Right atrium auricular region (tissue), 2 donors: ENCODE results near the gene ARHGAP25. TPM values are rescaled to one million over a fixed set of nuclear protein-coding genes. Genes with fewer than 3 reads are reported as not detected.

Experiments used
- DNase-seq: peaks from one replicate; pipeline ENCODE4 v3.0.0-alpha.2; 2019; ENCODE audit warnings: low spot score
- H3K27ac ChIP-seq, 2 donors: fragments of 200-600 bp; sonication (generic); 1 replicate in 1 of 2; 2 replicates in 1 of 2; pipeline ENCODE4 v1.5.1; 2016 to 2019
- H3K27me3 ChIP-seq, 2 donors: fragments of 200-600 bp; sonication (generic); one replicate each; pipeline versions ENCODE4 v1.5.1 to v1.6.0; 2017 to 2019
- H3K36me3 ChIP-seq: fragments of 200-600 bp; sonication (generic); one replicate; pipeline ENCODE4 v1.5.1; 2016
- H3K4me1 ChIP-seq, 2 donors: fragments of 200-600 bp; sonication (generic); one replicate each; pipeline versions ENCODE4 v1.5.1 to v1.6.0; 2017 to 2019
- H3K4me3 ChIP-seq, 2 donors: fragments of 200-600 bp; sonication (generic); 1 replicate in 1 of 2; 2 replicates in 1 of 2; pipeline ENCODE4 v1.5.1; 2017 to 2019; ENCODE audit warnings: mild to moderate bottlenecking in 1 of 2, moderate library complexity in 1 of 2
- H3K9me3 ChIP-seq, 2 donors: fragments of 200-600 bp; sonication (generic); one replicate each; pipeline ENCODE4 v1.5.1; 2019
- total RNA-seq, 2 donors: library from RNA; depleted of rRNA; stranded (reverse); fragments of >200 nt; gene quantifications; one replicate each; pipeline ENCODE4 v1.1.0, GENCODE V29; 2016
- TF ChIP-seq, protein P1 (sequence below), 2 donors: fragments of 200-600 bp; sonication (generic); IDR thresholded peaks; one replicate each; pipeline ENCODE4 v1.5.1; 2019; ENCODE audit warnings: antibody characterized with exemption in 2 of 2

The ARHGAP25 gene
- total RNA-seq, 2 donors from 2014 or later, result 4.2 to 12.8 TPM

DNA sequence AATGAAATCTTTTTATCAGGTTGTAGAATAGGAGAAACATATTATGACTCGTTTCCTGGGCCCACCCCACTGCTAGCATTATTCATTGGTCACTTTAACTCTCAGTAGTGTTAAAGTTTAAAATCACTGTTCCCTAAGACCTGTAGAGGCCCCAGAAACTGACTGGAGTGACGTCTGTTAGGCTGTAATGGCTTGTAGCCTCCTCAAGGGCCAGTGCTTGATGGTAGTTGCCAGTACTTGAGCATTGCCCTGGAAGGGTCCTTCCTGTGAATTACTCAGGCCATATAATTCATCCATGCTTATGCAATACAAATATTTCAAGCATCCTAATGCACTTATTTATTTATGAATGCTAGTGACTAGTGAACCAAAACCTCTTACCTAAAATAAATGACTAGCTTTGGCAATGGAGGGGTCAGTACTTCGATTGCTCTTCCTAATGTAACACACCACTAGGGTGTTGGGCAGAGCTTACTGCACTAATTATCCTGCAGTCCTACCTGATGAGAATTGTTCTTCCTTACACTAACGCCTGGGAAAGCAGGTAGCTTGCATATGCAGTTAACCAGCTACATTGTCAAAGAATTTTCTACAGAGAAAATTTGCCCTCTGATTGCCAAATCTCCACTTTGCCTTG, 31.2 kb downstream of the ARHGAP25 start:
- H3K36me3 ChIP-seq, result no peaks in the 10 kb centered on the region
- TF ChIP-seq, protein P1, sequence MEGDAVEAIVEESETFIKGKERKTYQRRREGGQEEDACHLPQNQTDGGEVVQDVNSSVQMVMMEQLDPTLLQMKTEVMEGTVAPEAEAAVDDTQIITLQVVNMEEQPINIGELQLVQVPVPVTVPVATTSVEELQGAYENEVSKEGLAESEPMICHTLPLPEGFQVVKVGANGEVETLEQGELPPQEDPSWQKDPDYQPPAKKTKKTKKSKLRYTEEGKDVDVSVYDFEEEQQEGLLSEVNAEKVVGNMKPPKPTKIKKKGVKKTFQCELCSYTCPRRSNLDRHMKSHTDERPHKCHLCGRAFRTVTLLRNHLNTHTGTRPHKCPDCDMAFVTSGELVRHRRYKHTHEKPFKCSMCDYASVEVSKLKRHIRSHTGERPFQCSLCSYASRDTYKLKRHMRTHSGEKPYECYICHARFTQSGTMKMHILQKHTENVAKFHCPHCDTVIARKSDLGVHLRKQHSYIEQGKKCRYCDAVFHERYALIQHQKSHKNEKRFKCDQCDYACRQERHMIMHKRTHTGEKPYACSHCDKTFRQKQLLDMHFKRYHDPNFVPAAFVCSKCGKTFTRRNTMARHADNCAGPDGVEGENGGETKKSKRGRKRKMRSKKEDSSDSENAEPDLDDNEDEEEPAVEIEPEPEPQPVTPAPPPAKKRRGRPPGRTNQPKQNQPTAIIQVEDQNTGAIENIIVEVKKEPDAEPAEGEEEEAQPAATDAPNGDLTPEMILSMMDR (IDR thresholded peaks at IDR 0.05), result no peak
- peaks cover 0 to 28% of the 10 kb centered on the region in 2 donors for H3K4me1 ChIP-seq
- H3K27me3 ChIP-seq, result no peaks in the 10 kb centered on the region
- no peak overlapping the region for H3K4me3 ChIP-seq
- no peak for DNase-seq
- H3K27ac ChIP-seq, result peak overlapping the region in 1 of 2 donors; percentile 26
- H3K9me3 ChIP-seq, result no peaks in the 10 kb centered on the region

DNA sequence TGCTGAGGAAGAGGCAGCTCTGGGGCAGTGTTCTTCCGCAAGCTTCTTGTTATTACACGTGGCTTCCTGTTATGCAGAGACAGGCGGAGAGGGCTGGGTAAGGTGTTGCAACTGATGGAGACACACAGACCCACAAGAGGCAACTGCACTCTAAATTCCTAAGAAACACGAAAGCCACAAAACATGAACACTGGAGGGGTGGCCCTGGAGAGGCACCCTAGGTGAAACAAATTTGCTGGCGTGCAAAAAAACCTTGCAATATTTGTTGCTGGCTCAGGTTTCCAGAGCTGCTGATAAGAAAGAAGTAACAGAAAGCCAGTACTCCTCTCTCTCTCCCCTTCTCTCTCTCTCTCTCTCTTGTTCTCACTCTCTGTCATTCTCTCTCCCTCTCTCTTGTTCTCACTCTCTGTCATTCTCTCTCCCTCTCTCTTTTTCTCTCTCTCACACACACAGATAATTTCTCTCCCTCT, 31.8 kb downstream of the ARHGAP25 start:
- peak; percentile 69 for DNase-seq
- Histone ChIP-seq H3K4me1 (peaks cover 0 to 34% of the 10 kb centered on the region in 2 donors), H3K36me3 (no peaks in the 10 kb centered on the region), H3K27ac (no peak overlapping the region), H3K4me3 (no peak overlapping the region), H3K9me3 (no peaks in the 10 kb centered on the region), H3K27me3 (no peaks in the 10 kb centered on the region)
- TF ChIP-seq, protein P1 (IDR thresholded peaks at IDR 0.05), result no peak

DNA sequence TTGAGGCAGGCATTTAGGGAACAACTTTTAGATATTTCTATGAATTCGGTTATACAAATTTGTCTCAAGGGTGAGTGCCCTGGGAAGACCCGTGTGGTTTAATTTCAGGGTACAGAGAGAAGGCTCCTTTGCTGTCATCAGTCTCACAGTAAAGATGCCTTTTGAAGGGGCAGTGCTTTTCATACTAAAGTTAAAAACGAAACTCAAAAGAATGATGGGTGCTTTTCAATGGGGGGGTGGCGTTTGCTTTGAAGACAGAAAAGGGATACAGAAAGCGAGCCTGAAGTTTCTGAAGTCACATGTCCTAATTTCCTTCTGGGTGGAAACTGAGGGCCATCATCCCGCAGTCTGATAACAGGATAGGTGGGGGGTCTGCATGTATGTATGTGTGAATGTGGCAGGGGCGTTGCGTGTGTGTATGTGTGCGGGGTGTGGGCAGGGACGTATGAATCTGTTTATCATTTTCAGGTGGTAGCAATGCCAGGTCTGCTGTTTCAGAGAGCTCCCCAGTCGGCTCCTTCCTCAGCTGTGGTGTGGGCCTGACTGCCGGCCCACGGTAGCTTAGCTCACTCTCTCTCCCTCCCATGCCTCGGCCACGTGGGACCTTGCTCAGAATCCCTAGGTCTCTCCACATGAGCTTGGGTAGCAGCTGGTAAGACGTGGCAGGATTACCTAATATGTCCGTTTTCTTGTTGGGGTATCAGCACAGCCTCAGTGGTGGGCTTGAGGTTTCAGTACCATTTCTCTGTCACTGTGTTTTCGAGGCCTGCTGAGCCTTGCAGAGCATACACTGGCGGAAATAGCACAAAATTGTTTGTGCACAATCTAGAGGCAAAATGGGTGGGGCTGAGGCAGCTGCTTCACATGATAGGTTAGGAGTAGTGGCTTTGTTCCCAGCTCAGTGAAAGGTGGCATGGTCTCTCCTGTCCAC, 32.7 kb downstream of the ARHGAP25 start:
- TF ChIP-seq, protein P1 (IDR thresholded peaks at IDR 0.05), result no peak
- no peaks in the 10 kb centered on the region for H3K36me3 ChIP-seq
- peaks cover 0 to 38% of the 10 kb centered on the region in 2 donors for H3K4me1 ChIP-seq
- no peak for DNase-seq
- H3K27ac ChIP-seq, result no peak overlapping the region
- H3K27me3 ChIP-seq, result no peaks in the 10 kb centered on the region
- H3K4me3 ChIP-seq, result no peak overlapping the region
- H3K9me3 ChIP-seq, result no peaks in the 10 kb centered on the region

DNA sequence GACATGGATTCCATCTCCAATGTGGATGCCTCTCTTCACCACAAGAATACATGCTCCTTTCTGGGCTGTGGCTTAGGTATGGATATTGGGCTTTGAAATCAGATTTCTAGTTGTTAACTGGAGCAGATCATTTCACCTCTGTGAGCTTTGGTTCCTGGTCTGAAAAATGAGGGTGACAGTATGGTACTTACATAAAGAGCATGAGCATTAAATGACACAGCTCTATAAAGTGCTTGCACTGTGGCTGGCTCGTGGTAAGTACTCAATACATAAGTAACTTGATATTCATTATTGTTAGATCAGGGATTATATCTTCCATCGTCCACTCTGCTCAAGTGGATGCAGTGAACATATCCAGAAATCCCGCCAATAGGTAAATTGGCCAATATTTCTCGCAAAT, 33.4 kb downstream of the ARHGAP25 start:
- H3K4me1 ChIP-seq, result peaks cover 0 to 38% of the 10 kb centered on the region in 2 donors
- H3K27me3 ChIP-seq, result no peaks in the 10 kb centered on the region
- TF ChIP-seq, protein P1 (IDR thresholded peaks at IDR 0.05), result no peak
- no peak for DNase-seq
- H3K36me3 ChIP-seq, result no peaks in the 10 kb centered on the region
- no peaks in the 10 kb centered on the region for H3K9me3 ChIP-seq
- H3K27ac ChIP-seq, result no peak overlapping the region
- no peak overlapping the region for H3K4me3 ChIP-seq

DNA sequence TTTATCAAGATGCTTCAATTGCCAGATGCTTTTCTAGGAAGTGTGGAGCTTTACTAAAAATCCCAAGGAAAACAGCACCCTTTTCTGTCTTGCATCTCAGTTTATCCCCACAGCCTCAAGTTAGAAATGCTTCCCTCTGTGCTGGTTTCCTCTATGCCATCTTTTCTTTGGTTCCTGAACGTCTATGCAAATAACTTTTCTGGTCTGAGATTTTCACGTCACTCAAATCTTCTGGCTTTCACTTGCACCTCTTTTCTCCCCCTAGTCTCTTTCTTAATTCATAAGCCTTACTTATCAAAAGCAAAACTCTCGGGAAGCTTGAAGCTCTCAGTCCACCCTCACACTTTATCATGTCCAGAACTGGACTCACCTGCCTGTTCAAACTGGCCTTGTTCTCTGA, 33.9 kb downstream of the ARHGAP25 start:
- H3K27ac ChIP-seq, result no peak overlapping the region
- no peaks in the 10 kb centered on the region for H3K9me3 ChIP-seq
- TF ChIP-seq, protein P1 (IDR thresholded peaks at IDR 0.05), result no peak
- H3K27me3 ChIP-seq, result no peaks in the 10 kb centered on the region
- DNase-seq, result no peak
- H3K4me3 ChIP-seq, result no peak overlapping the region
- peaks cover 0 to 38% of the 10 kb centered on the region in 2 donors for H3K4me1 ChIP-seq
- no peaks in the 10 kb centered on the region for H3K36me3 ChIP-seq
